ENCODE measurements around the gene YBX2. TPM values are rescaled to one million over a fixed set of nuclear protein-coding genes. Genes with fewer than 3 reads are reported as not detected.
"Not testable (repeated sequence)": the region's sequence is repeated elsewhere in the genome, so short reads cannot be mapped to it uniquely, and the experiment has no call there.

Gene YBX2
- total and polyA plus RNA-seq, 12 donors: 0.06 to 1.4 (median 0.19) TPM; not detected in 6

DNA sequence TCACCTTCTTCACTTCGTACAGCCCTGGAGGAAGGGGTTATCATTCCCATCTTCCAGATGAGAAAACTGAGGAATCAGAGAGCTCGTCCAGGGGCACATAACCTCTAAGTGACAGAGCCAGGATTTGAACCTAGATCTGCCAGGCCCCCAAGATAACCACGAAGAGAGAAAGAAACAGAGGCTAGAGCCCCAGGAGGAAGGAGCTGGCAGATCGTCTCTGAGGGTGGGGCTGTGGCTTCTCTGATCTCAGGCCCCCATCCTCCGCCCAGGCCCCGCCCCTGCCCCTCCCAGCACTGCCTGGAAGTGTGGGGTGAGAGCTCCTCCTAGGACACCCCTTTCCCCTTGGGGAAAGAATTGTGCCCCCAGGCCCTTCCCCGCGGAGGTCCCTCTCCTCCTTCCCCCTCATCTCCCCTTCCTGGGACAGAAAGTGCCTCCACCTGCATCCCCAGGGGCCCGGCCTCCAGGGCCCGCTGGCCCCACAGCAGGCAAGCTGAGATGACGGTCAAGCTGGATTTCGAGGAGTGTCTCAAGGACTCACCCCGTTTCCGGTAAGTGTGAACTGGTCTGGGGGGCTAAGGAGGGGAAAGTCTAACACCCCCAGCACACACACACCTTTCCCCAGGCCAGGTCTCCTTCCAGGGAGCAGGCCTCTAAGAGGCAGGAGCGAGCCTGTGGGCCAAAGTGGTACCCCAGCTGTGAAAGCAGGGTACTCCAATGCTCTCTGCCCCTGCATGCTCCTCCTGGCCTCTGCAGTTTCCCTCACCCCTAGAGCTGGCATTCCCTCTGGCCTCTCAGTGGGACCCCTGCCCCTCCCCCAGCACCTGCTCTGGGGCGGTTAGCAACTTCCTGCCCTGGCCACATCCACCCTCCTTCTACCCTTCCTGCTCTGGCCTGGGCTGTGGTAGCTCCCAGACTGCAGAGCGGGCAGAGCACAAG, 42.1 kb upstream of the YBX2 start, which contains the start of gene ACAP1:
ACAP1 (plus strand) TSS at position 290 of the 936 bp plus-strand sequence; CDS start at position 496, 206 bp downstream.
- TF ChIP-seq, protein P1, sequence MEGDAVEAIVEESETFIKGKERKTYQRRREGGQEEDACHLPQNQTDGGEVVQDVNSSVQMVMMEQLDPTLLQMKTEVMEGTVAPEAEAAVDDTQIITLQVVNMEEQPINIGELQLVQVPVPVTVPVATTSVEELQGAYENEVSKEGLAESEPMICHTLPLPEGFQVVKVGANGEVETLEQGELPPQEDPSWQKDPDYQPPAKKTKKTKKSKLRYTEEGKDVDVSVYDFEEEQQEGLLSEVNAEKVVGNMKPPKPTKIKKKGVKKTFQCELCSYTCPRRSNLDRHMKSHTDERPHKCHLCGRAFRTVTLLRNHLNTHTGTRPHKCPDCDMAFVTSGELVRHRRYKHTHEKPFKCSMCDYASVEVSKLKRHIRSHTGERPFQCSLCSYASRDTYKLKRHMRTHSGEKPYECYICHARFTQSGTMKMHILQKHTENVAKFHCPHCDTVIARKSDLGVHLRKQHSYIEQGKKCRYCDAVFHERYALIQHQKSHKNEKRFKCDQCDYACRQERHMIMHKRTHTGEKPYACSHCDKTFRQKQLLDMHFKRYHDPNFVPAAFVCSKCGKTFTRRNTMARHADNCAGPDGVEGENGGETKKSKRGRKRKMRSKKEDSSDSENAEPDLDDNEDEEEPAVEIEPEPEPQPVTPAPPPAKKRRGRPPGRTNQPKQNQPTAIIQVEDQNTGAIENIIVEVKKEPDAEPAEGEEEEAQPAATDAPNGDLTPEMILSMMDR (IDR thresholded peaks at IDR 0.05): no peak
- no peak for TF ChIP-seq POLR2A (IDR thresholded peaks at IDR 0.05)
- Histone ChIP-seq H3K36me3 (replicated peaks in 1 of 2) (no peaks in the 10 kb centered on the region), H3K4me1 (replicated peaks in 1 of 2) (no peaks in the 10 kb centered on the region), H3K4me3 (no peak within 1 kb of the TSS), H3K9me3 (replicated peaks in 1 of 3) (no peaks in the 10 kb centered on the region), H3K27me3 (no peaks in the 10 kb centered on the region), H3K27ac (no peak within 1 kb of the TSS)
- intact Hi-C loops (cut with DNase I): no loop called here
- DNase-seq: peak in 1 of 7 donors; percentile 18
- 45 to 48% (median 48%) methylated on average over 12 to 17 of the region's 17 CpGs for WGBS, 4 donors

DNA sequence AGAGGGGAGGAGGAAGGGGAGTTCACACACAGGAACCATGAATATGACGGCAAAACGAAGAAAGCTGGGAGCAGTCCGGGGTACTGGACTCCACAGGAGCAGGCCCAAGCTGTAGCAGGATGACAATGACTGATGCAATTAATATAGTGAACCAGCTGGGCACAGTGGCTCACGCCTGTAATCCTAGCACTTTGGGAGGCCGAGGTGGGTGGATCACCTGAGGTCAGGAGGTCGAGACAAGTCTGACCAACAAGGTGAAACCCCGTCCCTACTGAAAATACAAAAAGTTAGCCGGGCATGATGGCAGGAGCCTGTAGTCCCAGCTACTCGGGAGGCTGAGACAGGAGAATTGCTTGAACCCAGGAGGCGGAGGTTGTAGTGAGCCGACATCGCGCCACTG, 41.3 kb upstream of the YBX2 start:
- H3K4me3 ChIP-seq; H3K9me3 ChIP-seq (replicated peaks in 1 of 3); intact Hi-C loops (cut with DNase I); DNase-seq; H3K27me3 ChIP-seq; H3K27ac ChIP-seq; H3K36me3 ChIP-seq (replicated peaks in 1 of 2); H3K4me1 ChIP-seq (replicated peaks in 1 of 2): not testable (repeated sequence)
- WGBS, 4 donors: 81 to 91% (median 84%) methylated on average over 13 of the region's 13 CpGs

DNA sequence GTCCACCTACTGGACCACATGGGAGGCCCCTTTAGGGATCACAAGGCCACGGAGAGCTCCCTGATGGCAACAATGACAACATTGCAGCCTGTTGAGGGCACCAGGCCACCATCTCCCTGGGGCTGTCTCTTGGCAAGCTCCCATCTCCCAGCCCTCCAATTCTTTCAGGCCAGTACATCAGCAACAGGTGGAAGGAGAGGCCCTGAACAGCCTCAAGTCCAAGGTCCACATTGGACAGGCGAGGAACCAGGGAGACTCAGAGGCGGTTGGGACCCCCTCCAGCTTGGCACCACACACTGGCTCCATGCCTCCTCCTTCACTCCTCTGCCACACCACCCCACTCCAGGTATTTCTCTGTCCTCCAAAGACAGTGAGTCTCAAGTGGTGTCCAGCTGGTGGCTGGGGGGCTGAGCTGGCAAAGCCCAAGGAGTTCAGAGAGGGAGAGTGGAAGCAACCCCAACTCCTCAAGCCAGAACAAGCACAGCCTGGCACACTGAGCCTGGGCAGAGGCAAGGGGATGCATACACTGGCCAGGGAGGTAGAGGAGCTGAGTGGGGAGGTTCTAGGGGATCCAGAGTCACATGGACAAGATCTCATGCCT, 40.6 kb upstream of the YBX2 start:
- 62 to 88% (median 86%) methylated on average over 3 of the region's 3 CpGs; no CpG with 5 or more reads in 1 of the 4 donors for WGBS, 4 donors
- no peak overlapping the region for H3K27ac ChIP-seq
- H3K9me3 ChIP-seq (replicated peaks in 1 of 3): no peaks in the 10 kb centered on the region
- H3K4me3 ChIP-seq: no peak overlapping the region
- H3K36me3 ChIP-seq (replicated peaks in 1 of 2): no peaks in the 10 kb centered on the region
- no peaks in the 10 kb centered on the region for H3K27me3 ChIP-seq
- intact Hi-C loops (cut with DNase I): no loop called here
- DNase-seq: no peak
- TF ChIP-seq, protein P1 (IDR thresholded peaks at IDR 0.05): no peak
- no peak for TF ChIP-seq POLR2A (IDR thresholded peaks at IDR 0.05)
- peaks cover 4 to 6% of the 10 kb centered on the region in 2 donors for H3K4me1 ChIP-seq (replicated peaks in 1 of 2)

DNA sequence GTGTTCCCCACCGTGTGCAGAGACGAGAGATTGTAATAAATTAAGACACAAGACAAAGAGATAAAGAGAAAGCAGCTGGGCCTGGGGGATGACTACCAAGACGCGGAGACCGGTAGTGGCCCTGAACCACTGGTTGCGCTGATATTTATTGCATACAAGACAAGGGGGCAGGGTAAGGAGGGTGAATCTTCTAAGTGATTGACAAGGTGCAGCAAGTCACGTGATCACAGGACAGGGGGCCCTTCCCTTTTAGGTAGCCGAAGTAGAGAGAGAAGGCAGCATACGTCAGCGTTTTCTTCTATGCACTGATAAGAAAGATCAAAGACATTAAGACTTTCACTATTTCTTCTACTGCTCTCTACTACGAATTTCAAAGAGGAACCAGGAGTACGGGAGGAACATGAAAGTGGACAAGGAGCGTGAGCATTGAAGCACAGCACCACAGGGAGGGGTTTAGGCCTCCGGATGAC, 38.2 kb upstream of the YBX2 start:
- DNase-seq, H3K27ac ChIP-seq: not testable (repeated sequence)
- WGBS, 4 donors: 19 to 37% (median 28%) methylated on average over 13 to 14 of the region's 14 CpGs

DNA sequence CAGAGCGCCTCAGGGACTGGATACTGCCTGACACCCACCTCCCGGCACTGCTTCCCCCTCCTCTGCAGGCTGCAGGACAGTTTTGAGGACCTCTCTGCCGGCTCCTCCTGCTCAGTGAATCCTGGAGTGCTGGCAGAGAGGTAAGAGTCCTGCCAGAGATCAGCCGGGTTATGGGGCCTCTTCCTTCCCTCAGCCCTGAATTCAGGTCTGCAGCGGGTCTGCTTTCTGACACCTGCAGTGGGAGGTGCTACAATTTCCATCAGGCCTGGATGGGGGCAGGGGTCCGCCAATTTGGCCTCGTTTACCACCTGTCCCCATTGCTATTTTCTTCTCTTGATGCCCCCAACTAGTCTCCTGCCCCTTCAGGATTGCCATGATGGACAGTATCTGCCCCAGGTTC, 37.7 kb upstream of the YBX2 start:
- H3K36me3 ChIP-seq (replicated peaks in 1 of 2): no peaks in the 10 kb centered on the region
- DNase-seq: no peak
- H3K27ac ChIP-seq: no peak overlapping the region
- TF ChIP-seq, protein P1 (IDR thresholded peaks at IDR 0.05): no peak
- TF ChIP-seq POLR2A (IDR thresholded peaks at IDR 0.05): no peak
- no peaks in the 10 kb centered on the region for H3K27me3 ChIP-seq
- intact Hi-C loops (cut with DNase I): no loop called here
- H3K4me3 ChIP-seq: no peak overlapping the region
- H3K9me3 ChIP-seq (replicated peaks in 1 of 3): no peaks in the 10 kb centered on the region
- peaks cover 4 to 17% of the 10 kb centered on the region in 2 donors for H3K4me1 ChIP-seq (replicated peaks in 1 of 2)
- 42 to 54% (median 48%) methylated on average over 4 to 7 of the region's 7 CpGs for WGBS, 4 donors

More for the DNA sequence above, 38.2 kb upstream of the YBX2 start:
- H3K36me3 ChIP-seq (replicated peaks in 1 of 2); intact Hi-C loops (cut with DNase I); H3K9me3 ChIP-seq (replicated peaks in 1 of 3); H3K27me3 ChIP-seq; H3K4me3 ChIP-seq: not testable (repeated sequence)
- H3K4me1 ChIP-seq (replicated peaks in 1 of 2): peaks cover 4 to 17% of the 10 kb centered on the region in 2 donors

Measured in adrenal gland (tissue), 12 donors.